H1 (cell line): Measurements from ENCODE around the gene NOG. TPM values are rescaled to one million over a fixed set of nuclear protein-coding genes. Genes with fewer than 3 reads are reported as not detected.

ENCODE experiments used
- CTBP2 ChIP-seq: IDR thresholded peaks from 2 replicates; pipeline ENCODE4 v1.7.0; 2011; ENCODE audit warnings: borderline replicate concordance, mild to moderate bottlenecking, moderate library complexity, mixed read lengths, low read length; ENCODE audit not compliant: insufficient read depth, insufficient read length
- polyA plus RNA-seq, 7 experiments: library from polyadenylated mRNA; depleted of rRNA in 3 of 7; stranded (reverse) in 5 of 7; unstranded in 2 of 7; fragments of >200 nt in 5 of 7; fragments of 200-250 nt in 2 of 7; gene quantifications; 1 replicate in 5 of 7; 2 replicates in 1 of 7; 4 replicates in 1 of 7; pipeline versions ENCODE4 v1.2.1 to v1.2.3, GENCODE V29; 2011 to 2013; ENCODE audit warnings: missing spikeins in 2 of 7, mixed read lengths in 2 of 7
- total RNA-seq: library from RNA; stranded (reverse); fragmentation: NEBNext Ultra II Directional; extraction: Animal tissue kit (Norgen Biotek cat#: 25700); gene quantifications from 2 replicates; pipeline ENCODE4 v1.2.1, GENCODE V29; 2021

Gene NOG
- total and polyA plus RNA-seq, 2 of the 8 experiments (the other 6 are each of a cell fraction or from before 2014, with no cell fraction given): 0.35 TPM

- TF ChIP-seq CTBP2: peak; percentile 34
Measured at GRCh38 chr17:56594320-56595107, 1.0 kb downstream of the NOG start (continued).
